ENCODE data around the gene HIVEP2.

Gene HIVEP2

GRCh38 chr6:142844065-142844755 is 100.8 kb downstream of the HIVEP2 start:
- DNase-seq (ENCODE audit: low read depth, low spot score), result no peak

GRCh38 chr6:142843361-142843760 is 101.6 kb downstream of the HIVEP2 start:
- no peak for DNase-seq (ENCODE audit: low read depth, low spot score)

GRCh38 chr6:142842418-142843261 is 102.3 kb downstream of the HIVEP2 start:
- no peak for DNase-seq (ENCODE audit: low read depth, low spot score)

GRCh38 chr6:142841915-142842314 is 103.1 kb downstream of the HIVEP2 start:
- no peak for DNase-seq (ENCODE audit: low read depth, low spot score)

GRCh38 chr6:142839686-142840040 is 105.3 kb downstream of the HIVEP2 start:
- no peak for DNase-seq (ENCODE audit: low read depth, low spot score)

GRCh38 chr6:142838821-142839685 is 105.9 kb downstream of the HIVEP2 start:
- no peak for DNase-seq (ENCODE audit: low read depth, low spot score)

- no peak for DNase-seq (ENCODE audit: low read depth, low spot score)
These were observed 109.0 kb downstream of the HIVEP2 start for GRCh38 chr6:142835787-142836535.

- no peak for DNase-seq (ENCODE audit: low read depth, low spot score)
These were observed 110.1 kb downstream of the HIVEP2 start for GRCh38 chr6:142834853-142835252.

- no peak for DNase-seq (ENCODE audit: low read depth, low spot score)
These were observed 111.2 kb downstream of the HIVEP2 start for GRCh38 chr6:142833798-142834197.

GRCh38 chr6:142833054-142833453 is 111.9 kb downstream of the HIVEP2 start:
- no peak for DNase-seq (ENCODE audit: low read depth, low spot score)

GRCh38 chr6:142830807-142831206 is 114.2 kb downstream of the HIVEP2 start:
- DNase-seq (ENCODE audit: low read depth, low spot score), result no peak

GRCh38 chr6:142830116-142830710 is 114.8 kb downstream of the HIVEP2 start:
- DNase-seq (ENCODE audit: low read depth, low spot score), result no peak

- DNase-seq (ENCODE audit: low read depth, low spot score), result no peak
These were observed 115.4 kb downstream of the HIVEP2 start for GRCh38 chr6:142829556-142829955.

GRCh38 chr6:142827991-142828390 is 117.0 kb downstream of the HIVEP2 start:
- DNase-seq (ENCODE audit: low read depth, low spot score), result no peak

GRCh38 chr6:142827369-142827768 is 117.6 kb downstream of the HIVEP2 start:
- DNase-seq (ENCODE audit: low read depth, low spot score), result no peak

- no peak for DNase-seq (ENCODE audit: low read depth, low spot score)
These were observed 119.2 kb downstream of the HIVEP2 start for GRCh38 chr6:142825760-142826159.

GRCh38 chr6:142824426-142824825 is 120.5 kb downstream of the HIVEP2 start:
- no peak for DNase-seq (ENCODE audit: low read depth, low spot score)

GRCh38 chr6:142823256-142823902 is 121.6 kb downstream of the HIVEP2 start:
- no peak for DNase-seq (ENCODE audit: low read depth, low spot score)

GRCh38 chr6:142822842-142823241 is 122.1 kb downstream of the HIVEP2 start:
- no peak for DNase-seq (ENCODE audit: low read depth, low spot score)

GRCh38 chr6:142822383-142822782 is 122.6 kb downstream of the HIVEP2 start:
- no peak for DNase-seq (ENCODE audit: low read depth, low spot score)

All from brain pericyte (primary cell).